Uterus (tissue), 2 donors: ENCODE data around the gene TRAF1.

ENCODE experiments used
- CTCF ChIP-seq, 4 experiments: fragments of 200-600 bp in 2 of 4; fragments of 450-650 bp in 2 of 4; sonication (generic) in 2 of 4; IDR thresholded peaks; one replicate each; pipeline ENCODE4 v1.5.1; 2016 to 2019; ENCODE audit warnings: antibody characterized with exemption in 4 of 4, mild to moderate bottlenecking in 2 of 4, moderate library complexity in 1 of 4
- POLR2A ChIP-seq, 2 donors: fragments of 450-650 bp; IDR thresholded peaks; one replicate each; pipeline ENCODE4 v1.6.1; 2016; ENCODE audit warnings: antibody characterized with exemption in 2 of 2, mild to moderate bottlenecking in 1 of 2, moderate library complexity in 1 of 2

DNA sequence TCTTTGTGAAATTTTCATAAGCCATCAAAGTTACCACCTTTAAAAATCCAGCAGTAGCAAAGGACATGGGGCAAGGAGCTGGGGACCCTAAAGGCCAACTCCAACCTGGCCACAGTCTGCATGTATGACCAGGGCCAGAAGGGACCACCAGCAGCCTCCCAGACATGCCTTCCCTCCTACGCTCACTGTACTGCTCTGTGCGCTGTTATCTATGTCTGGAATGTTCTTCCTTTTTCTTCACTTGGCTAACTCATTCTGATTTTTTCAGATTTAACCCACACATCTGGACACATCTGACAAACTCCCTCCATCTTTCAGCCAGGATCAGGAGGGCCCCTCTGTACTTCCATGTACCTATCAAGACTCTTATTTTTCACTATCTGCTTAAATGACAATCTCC lies 47.6 kb upstream of the TRAF1 start:
- TF ChIP-seq CTCF (IDR thresholded peaks at IDR 0.05), result no peak
- no peak for TF ChIP-seq POLR2A (IDR thresholded peaks at IDR 0.05)
